GM12878 (cell line): ENCODE results near the gene SNX32. TPM values are rescaled to one million over a fixed set of nuclear protein-coding genes. Genes with fewer than 3 reads are reported as not detected.

Experiments used
- ATF7 ChIP-seq: fragments of 450-650 bp; IDR thresholded peaks from 2 replicates; pipeline ENCODE4 v1.6.1; 2016; ENCODE audit warnings: low read depth, mild to moderate bottlenecking
- BMI1 ChIP-seq: fragments of 450-650 bp; IDR thresholded peaks from 2 replicates; pipeline ENCODE4 v1.6.1; 2016; ENCODE audit warnings: mild to moderate bottlenecking, moderate library complexity, borderline replicate concordance
- CREB1 ChIP-seq: IDR thresholded peaks from 2 replicates; pipeline ENCODE4 v1.6.1; 2012; ENCODE audit warnings: low read depth, mild to moderate bottlenecking, inconsistent platforms
- HCFC1 ChIP-seq: fragments of 150-350 bp; IDR thresholded peaks from 2 replicates; pipeline ENCODE4 v1.6.1; 2014; ENCODE audit warnings: low read length
- RBBP5 ChIP-seq: fragments of 200-600 bp; sonication (generic); conservative IDR thresholded peaks from 2 replicates; pipeline ENCODE4 v1.6.1; 2016
- polyA plus RNA-seq, 11 experiments: library from polyadenylated mRNA; depleted of rRNA in 4 of 11; unstranded in 6 of 11; stranded (reverse) in 5 of 11; fragments of >200 nt; fragmentation: Nextera tagmentation in 4 of 11; fragmentation: Illumina TruSeq in 1 of 11; extraction: Ambion mirVana in 4 of 11; extraction: Trizol in 1 of 11; gene quantifications; 1 replicate in 1 of 11; 2 replicates in 10 of 11; pipeline versions ENCODE4 v1.2.1 to v1.2.3, GENCODE V29; 2011 to 2016; ENCODE audit warnings: inconsistent platforms in 2 of 11, missing spikeins in 2 of 11, low read depth in 1 of 11
- total RNA-seq, 4 experiments: library from RNA; depleted of rRNA in 3 of 4; stranded (reverse); fragments of >200 nt in 3 of 4; fragmentation: Illumina TruSeq in 1 of 4; extraction: Trizol in 1 of 4; gene quantifications; 2 replicates each; pipeline versions ENCODE4 v1.2.1 to v1.2.3, GENCODE V29; 2013 to 2021
- TF ChIP-seq, protein P1 (sequence below): fragments of 450-650 bp; IDR thresholded peaks from 2 replicates; pipeline ENCODE4 v1.6.1; 2018; ENCODE audit warnings: mild to moderate bottlenecking, low read depth, moderate library complexity; ENCODE audit not compliant: partially characterized antibody
- TF ChIP-seq, protein P2 (sequence below): fragments of 450-650 bp; IDR thresholded peaks from 2 replicates; pipeline ENCODE4 v1.6.1; 2017; ENCODE audit warnings: mild to moderate bottlenecking, moderate library complexity

The SNX32 gene
- total and polyA plus RNA-seq, 10 of the 15 experiments (the other 5 are each of a cell fraction or from before 2014, with no cell fraction given) = 0.04 to 1.5 (median 0.11) TPM; not detected in 1

DNA sequence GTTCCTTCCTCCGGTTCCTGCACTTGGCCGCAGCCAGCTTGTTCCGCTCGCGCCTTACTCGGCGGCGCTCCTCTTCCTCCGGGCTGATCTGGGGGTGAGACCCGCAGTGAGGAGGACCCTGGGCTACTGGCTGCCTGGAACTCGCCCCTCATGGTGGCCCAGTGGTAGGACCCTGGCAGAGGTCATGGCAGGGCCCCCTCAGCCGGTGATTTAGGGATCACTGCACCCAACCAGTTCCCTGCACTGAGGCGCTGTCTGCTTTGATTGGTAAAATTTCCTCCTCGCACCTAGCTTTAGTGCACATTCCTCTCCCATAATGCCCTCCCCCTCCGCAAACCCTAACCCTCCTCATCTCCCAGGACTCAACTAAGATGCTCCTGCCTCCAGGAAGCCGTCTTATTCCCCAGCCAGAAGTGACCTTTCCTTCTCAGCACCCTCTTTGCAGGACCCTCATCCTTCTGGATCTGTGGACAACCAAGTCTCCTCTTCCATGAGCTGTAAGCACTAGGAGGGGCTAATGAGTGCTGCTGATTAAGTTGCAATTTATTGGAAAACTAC is 60.4 kb downstream of the SNX32 start (continued):
- TF ChIP-seq BMI1 (no peak), CREB1 (no peak), ATF7 (peak; percentile 22; the same call in 1 of the 2 replicates), RBBP5 (no peak), HCFC1 (no peak; the same call in 1 of the 2 replicates)
- TF ChIP-seq, protein P1, sequence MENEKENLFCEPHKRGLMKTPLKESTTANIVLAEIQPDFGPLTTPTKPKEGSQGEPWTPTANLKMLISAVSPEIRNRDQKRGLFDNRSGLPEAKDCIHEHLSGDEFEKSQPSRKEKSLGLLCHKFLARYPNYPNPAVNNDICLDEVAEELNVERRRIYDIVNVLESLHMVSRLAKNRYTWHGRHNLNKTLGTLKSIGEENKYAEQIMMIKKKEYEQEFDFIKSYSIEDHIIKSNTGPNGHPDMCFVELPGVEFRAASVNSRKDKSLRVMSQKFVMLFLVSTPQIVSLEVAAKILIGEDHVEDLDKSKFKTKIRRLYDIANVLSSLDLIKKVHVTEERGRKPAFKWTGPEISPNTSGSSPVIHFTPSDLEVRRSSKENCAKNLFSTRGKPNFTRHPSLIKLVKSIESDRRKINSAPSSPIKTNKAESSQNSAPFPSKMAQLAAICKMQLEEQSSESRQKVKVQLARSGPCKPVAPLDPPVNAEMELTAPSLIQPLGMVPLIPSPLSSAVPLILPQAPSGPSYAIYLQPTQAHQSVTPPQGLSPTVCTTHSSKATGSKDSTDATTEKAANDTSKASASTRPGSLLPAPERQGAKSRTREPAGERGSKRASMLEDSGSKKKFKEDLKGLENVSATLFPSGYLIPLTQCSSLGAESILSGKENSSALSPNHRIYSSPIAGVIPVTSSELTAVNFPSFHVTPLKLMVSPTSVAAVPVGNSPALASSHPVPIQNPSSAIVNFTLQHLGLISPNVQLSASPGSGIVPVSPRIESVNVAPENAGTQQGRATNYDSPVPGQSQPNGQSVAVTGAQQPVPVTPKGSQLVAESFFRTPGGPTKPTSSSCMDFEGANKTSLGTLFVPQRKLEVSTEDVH = no peak
- TF ChIP-seq, protein P2, sequence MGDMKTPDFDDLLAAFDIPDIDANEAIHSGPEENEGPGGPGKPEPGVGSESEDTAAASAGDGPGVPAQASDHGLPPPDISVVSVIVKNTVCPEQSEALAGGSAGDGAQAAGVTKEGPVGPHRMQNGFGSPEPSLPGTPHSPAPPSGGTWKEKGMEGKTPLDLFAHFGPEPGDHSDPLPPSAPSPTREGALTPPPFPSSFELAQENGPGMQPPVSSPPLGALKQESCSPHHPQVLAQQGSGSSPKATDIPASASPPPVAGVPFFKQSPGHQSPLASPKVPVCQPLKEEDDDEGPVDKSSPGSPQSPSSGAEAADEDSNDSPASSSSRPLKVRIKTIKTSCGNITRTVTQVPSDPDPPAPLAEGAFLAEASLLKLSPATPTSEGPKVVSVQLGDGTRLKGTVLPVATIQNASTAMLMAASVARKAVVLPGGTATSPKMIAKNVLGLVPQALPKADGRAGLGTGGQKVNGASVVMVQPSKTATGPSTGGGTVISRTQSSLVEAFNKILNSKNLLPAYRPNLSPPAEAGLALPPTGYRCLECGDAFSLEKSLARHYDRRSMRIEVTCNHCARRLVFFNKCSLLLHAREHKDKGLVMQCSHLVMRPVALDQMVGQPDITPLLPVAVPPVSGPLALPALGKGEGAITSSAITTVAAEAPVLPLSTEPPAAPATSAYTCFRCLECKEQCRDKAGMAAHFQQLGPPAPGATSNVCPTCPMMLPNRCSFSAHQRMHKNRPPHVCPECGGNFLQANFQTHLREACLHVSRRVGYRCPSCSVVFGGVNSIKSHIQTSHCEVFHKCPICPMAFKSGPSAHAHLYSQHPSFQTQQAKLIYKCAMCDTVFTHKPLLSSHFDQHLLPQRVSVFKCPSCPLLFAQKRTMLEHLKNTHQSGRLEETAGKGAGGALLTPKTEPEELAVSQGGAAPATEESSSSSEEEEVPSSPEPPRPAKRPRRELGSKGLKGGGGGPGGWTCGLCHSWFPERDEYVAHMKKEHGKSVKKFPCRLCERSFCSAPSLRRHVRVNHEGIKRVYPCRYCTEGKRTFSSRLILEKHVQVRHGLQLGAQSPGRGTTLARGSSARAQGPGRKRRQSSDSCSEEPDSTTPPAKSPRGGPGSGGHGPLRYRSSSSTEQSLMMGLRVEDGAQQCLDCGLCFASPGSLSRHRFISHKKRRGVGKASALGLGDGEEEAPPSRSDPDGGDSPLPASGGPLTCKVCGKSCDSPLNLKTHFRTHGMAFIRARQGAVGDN = peak; percentile 47; the same call in 1 of the 2 replicates
